ENCODE data around the gene PCID2. TPM values are rescaled to one million over a fixed set of nuclear protein-coding genes. Genes with fewer than 3 reads are reported as not detected.

PCID2 gene
- total and polyA plus RNA-seq, 2 of the 13 experiments (the other 11 are each of a cell fraction or from before 2014, with no cell fraction given) = 65.0 to 111 TPM

DNA sequence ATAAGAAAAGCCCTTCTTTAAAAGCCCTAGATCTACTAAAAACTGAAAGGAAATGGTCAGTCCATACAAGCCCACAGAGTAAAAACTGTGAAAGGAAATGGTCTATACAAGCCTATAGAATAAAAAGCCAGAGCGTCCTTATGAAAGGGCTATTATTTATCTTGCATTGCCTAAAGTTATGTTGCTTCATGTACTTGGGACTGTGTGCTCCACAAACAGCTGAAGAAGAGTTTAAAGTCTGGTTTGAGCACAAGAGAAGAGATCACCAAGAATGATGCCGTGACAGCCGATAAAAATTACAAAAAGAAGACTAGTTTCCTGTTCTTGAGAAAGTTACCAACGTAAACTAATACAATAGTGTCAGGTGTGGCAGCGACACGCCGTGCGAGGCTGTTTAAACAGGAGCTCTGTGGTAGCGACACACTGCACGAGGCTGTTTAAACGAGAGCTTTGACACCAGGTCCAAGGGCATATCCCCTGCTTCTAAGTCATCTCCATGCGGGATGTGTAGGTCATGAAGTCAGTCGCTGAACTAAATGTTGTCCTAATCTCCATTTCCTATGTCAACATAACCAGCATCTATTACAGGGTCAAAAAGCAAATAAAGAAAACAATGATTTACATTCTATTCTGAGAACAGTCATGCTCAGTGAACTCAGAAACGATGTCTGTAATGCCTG, 24.9 kb downstream of the PCID2 start (continued):
- TF ChIP-seq SOX13 (IDR thresholded peaks at IDR 0.05) = no peak; the same call in 1 of the 2 replicates
- TF ChIP-seq SOX13 (CRISPR knock-in tag; conservative IDR thresholded peaks at IDR 0.05 in 1 of 2, IDR thresholded peaks at IDR 0.05 in 1 of 2) = peak in 1 of 2 experiments; percentile 89; a peak in 1 of 4 replicates
- TF ChIP-seq MED1 (CRISPR knock-in tag; IDR thresholded peaks at IDR 0.05) = peak; percentile 83
- TF ChIP-seq, protein P1, sequence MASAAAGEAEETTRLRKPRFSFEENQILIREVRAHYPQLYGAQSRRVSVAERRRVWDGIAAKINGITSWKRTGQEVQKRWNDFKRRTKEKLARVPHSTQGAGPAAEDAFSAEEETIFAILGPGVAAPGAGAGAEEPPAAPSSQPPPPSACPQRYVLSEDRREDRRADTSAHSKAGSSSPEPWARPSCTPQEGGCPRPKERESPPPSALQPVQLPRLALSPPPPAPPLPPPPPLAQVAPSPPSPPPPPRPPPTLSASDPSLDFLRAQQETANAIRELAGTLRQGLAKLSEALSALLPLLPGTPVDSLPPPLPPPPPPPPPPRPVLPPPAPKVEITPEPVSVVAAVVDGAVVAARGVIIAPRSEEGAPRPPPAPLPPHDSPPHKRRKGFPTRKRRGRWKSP (CRISPR knock-in tag; IDR thresholded peaks at IDR 0.05) = peak; percentile 25; the same call in 1 of the 2 replicates
- TF ChIP-seq KIAA2018 (CRISPR knock-in tag; IDR thresholded peaks at IDR 0.05; ENCODE audit: borderline replicate concordance) = no peak
- TF ChIP-seq ZNF33A (CRISPR knock-in tag; IDR thresholded peaks at IDR 0.05; ENCODE audit: borderline replicate concordance) = no peak
- no peak for TF ChIP-seq MTERF4 (CRISPR knock-in tag; IDR thresholded peaks at IDR 0.05)
- TF ChIP-seq ZNF724P (CRISPR knock-in tag; IDR thresholded peaks at IDR 0.05; ENCODE audit: borderline replicate concordance) = no peak
- TF ChIP-seq DNMT1 (CRISPR knock-in tag; IDR thresholded peaks at IDR 0.05) = no peak
- TF ChIP-seq U2AF2 (IDR thresholded peaks at IDR 0.05; ENCODE audit: low read depth, low read length) = no peak
- TF ChIP-seq ARID4A (CRISPR knock-in tag; IDR thresholded peaks at IDR 0.05; ENCODE audit: borderline replicate concordance) = peak; percentile 75; the same call in 1 of the 2 replicates
- TF ChIP-seq ZNF660 (CRISPR knock-in tag; IDR thresholded peaks at IDR 0.05; ENCODE audit: borderline replicate concordance, low read depth) = no peak

All from HepG2 (cell line).